Neural progenitor cell (in vitro differentiated cells): ENCODE data around the gene CEP295NL.

Experiments
- EZH2 ChIP-seq: fragments of 200-600 bp; sonication (generic); IDR thresholded peaks from 2 replicates; pipeline ENCODE4 v1.6.1; 2017; ENCODE audit warnings: antibody characterized with exemption, mild to moderate bottlenecking, moderate library complexity
- TF ChIP-seq, protein P1 (sequence below): fragments of 200-600 bp; sonication (generic); IDR thresholded peaks from 2 replicates; pipeline ENCODE4 v1.5.1; 2017; ENCODE audit warnings: antibody characterized with exemption, mild to moderate bottlenecking

DNA sequence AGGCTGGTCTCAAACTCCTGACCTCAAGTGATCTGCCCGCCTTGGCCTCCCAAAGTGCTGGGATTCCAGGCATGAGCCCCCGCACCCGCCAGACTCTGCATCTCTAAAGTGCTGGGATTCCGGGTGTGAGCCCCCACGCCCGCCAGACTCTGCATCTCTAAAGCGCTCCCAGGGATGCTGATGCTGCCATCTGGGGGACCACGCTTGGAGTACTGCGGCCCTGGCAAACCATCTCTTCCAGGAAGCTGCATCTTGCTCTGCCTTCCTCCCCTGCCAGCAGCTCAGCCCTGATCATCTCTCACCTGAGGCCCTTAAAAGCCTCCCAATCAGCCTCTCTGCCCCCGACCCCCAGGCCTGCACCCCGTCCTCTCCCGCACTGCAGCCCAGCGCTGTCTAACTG is 4.1 kb downstream of the CEP295NL start:
- TF ChIP-seq, protein P1, sequence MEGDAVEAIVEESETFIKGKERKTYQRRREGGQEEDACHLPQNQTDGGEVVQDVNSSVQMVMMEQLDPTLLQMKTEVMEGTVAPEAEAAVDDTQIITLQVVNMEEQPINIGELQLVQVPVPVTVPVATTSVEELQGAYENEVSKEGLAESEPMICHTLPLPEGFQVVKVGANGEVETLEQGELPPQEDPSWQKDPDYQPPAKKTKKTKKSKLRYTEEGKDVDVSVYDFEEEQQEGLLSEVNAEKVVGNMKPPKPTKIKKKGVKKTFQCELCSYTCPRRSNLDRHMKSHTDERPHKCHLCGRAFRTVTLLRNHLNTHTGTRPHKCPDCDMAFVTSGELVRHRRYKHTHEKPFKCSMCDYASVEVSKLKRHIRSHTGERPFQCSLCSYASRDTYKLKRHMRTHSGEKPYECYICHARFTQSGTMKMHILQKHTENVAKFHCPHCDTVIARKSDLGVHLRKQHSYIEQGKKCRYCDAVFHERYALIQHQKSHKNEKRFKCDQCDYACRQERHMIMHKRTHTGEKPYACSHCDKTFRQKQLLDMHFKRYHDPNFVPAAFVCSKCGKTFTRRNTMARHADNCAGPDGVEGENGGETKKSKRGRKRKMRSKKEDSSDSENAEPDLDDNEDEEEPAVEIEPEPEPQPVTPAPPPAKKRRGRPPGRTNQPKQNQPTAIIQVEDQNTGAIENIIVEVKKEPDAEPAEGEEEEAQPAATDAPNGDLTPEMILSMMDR, result no peak
- TF ChIP-seq EZH2, result no peak
